Body of pancreas (tissue), 4 donors: ENCODE results near the gene CYP4F8.

Source experiments
- CTCF ChIP-seq, 7 experiments: fragments of 450-650 bp in 4 of 7; fragments of 200-600 bp in 3 of 7; sonication (generic) in 3 of 7; IDR thresholded peaks; one replicate each; pipeline ENCODE4 v1.5.1; 2016 to 2019; ENCODE audit warnings: antibody characterized with exemption in 7 of 7
- POLR2A ChIP-seq, 3 donors: fragments of 450-650 bp; IDR thresholded peaks; one replicate each; pipeline ENCODE4 v1.6.1; 2016; ENCODE audit warnings: antibody characterized with exemption in 3 of 3, mild to moderate bottlenecking in 2 of 3

- TF ChIP-seq CTCF (IDR thresholded peaks at IDR 0.05), result no peak
- no peak for TF ChIP-seq POLR2A (IDR thresholded peaks at IDR 0.05)
Observed at GRCh38 chr19:15628236-15629002, 13.4 kb downstream of the CYP4F8 start.
